GM21737 (cell line): ENCODE data around the gene SLC35F3.
"Not testable (repeated sequence)": the region's sequence is repeated elsewhere in the genome, so short reads cannot be mapped to it uniquely, and the experiment has no call there.

Source experiments
- ATAC-seq: cut with Tn5 transposase; IDR thresholded peaks from one replicate; pipeline ENCODE4 v1.9.1; 2021; ENCODE audit warnings: mild to moderate bottlenecking, moderate library complexity; ENCODE audit not compliant: unreplicated experiment

SLC35F3 gene

DNA sequence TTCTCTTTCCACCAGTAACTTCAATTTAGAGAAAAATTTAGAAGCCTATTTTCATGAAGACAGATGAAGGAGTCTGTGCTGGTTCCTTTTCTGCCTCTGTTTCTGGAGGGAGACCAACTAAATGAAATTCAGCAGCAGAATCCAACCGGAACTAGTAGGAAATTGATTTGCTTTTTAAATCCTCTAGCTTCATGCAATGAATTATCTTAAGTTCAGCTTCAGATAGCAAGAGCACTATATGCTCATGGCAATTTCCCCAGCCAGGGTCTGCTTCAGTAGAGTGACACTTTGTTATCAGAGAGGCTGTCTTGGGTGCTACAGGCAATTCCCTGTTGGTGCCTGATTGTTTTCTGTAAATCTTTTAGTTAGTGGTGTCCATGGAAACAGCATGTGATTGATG, 189.7 kb downstream of the SLC35F3 start:
- ATAC-seq: no peak

DNA sequence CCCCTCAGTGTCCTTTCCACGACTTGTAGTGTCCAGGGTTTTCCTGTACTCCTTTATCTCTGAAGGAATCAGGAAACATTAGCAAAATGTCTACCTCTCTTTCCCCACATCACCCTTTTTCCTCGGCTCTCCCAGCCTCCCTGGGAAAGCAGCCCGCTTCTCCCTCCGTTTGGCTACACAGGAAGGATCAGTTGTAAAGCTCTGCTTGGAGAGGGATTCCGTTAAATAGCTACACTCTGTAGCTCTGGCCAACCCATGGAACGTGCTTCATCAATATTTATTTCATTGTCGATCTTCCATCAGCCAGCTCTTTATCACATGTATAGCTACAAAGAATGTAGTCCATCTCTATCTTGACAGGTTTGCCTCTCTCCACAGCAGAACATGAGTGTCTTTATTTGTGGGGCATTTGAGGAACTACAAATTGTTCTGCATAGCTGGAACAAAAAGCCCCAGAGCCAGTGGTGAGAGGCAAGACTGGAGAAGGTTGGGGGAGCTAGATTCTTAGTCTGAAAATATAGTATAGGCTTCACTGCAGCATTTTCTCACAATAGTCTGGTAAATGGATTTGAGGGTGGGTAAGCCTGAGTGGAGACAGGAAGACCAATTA, 191.8 kb downstream of the SLC35F3 start:
- no peak for ATAC-seq

DNA sequence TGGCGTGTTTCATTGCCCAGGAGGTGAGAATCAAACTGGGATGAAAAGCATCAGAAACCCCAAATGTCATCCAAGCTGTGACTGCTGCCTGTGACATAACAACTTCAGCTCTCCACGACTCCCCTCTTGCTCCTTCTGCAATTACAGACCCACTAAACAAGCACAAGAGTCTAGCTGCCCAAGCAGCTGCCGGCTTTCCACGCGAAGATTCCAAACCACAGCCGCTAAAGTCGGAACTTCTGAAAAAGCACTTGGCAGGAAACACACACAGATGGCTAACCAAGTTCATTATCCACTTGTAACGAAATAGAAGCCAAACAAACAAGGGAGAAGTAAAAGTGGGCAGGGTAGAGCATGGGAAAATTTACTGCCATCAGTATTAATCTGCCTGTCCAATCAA, 198.1 kb downstream of the SLC35F3 start:
- no peak for ATAC-seq

DNA sequence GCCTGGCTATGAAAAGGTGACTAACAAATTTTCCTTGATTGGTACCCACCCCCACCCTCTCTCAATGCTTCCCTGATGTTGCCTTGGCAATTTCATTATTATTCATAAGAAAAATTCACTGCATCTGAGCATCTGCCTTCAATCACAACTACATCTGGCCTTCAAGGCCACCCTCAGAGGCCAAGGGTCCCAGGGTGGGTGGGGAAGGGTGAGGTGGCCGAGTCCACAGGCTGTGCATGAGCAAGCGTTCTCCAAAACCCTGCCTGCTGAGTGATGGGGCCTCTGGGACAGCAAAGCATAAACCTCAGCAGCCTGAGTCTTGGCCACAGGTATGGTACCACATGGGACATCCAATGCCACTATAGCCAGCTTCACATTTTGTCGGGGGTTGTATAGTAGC, 198.7 kb downstream of the SLC35F3 start:
- no peak for ATAC-seq

DNA sequence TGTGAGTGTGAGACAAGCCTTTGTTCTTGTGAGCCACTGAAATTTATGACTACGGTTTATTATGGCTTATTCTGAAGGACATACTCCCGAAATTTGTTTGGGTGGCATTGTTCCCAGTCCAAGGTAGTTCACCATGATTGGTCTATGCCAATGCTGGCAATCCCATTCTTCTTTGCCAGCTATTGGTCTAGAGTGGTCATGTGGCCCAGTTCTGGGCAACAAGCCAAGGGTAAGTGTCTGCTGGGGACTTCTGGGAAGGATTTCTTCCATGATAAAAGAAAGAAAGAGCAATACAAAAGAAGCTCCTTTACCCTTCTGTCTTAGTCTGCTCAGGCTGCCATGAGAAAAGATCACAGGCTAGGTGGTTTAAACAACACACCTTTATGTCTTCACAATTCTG, 201.6 kb downstream of the SLC35F3 start:
- no peak for ATAC-seq

DNA sequence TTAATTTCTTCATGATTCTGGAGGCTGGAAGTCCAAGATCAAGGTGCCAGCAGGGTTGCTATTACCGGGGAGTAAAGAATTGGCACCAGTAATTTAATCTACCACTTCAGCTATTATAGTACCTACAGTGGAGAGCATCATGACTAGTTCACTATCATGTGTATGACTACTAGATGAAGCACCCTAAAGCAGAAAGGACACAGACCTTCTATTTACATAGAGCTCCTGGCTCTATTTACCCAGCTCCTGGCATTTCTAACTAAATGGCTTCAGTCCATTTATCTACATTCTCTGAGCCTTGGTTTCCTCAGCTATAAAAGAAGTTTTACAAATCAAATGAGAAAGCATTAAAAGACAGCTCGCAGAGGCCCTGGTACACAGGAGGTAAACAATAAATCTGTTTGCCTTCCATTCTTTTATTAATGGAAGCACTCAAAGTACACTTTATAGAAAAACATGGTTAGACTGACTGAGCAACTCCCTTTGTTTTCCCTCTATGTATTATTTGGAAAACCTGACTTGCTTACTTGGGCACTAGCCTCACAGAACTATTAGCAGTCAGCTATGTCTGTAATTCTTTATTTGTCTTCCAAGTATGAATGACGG, 203.0 kb downstream of the SLC35F3 start:
- no peak for ATAC-seq

DNA sequence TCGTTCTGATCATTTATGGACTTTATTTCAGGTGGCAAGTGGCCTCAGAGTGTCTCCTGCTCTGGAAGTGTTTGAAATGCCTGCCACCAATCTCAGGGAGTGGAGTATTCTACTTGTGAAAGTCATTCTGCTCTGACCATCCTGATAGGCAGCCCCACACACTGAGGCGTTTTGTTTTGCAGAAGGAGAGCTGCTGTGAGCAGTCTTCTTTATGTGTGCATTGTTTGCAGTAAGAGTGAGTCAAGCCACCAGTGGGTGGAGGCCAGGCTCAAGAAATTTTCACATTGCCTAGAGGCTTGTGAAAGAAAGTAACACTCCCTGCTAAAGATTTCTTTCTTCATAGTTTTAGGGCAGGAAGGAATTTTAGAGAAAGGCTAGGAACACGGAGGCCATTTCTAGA, 204.4 kb downstream of the SLC35F3 start:
- ATAC-seq: no peak

DNA sequence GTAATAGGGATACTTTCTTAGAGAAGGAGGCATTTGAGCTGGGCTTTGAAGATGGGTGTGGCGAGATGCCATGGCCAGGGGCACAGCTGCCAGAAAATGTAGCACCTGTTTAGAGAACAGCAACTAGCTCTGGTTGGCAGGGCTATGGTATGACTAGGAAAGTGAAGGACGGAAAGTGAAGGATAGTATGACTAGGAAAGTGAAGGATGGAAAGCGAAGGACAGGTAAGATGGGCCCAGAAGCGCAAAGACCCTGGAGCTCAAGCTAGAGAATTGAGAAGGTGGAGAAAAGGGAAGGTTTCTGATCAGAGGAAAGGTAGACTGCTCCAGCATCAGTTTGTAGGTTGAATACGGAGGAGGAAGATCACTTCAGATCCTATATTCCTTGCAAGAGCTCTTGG, 205.4 kb downstream of the SLC35F3 start:
- ATAC-seq: no peak

DNA sequence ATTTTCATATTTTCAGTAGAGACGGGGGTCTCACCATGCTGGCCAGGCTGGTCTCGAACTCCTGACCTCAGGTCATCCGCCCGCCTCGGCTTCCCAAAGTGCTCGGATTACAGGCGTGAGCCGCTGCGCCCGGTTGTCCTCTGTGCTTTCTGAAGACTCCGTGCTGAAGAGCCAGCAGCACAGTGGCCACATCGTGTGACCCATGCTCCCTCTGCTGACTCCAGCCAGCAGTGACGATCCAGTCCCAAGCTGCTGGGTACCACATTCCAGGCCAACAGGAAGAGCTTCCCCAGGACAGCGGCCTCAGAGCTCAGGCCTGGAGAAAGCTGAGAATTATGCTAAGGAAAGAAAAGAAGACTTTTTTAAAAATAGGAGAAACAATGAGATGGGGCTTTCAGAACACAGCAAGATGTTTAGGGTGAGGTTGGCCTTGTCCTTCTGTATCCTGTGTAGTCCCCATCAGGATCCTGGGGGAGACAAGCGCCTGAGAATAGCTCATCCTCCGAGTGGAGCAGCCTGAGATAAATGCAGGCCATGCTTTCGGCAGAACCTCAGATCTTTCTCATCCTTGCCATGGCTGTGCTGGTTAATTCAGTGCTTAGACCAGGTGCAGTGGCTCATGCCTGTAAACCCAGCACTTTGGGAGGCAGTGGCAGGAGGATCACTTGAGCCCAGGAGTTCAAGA, 207.1 kb downstream of the SLC35F3 start:
- no peak for ATAC-seq

DNA sequence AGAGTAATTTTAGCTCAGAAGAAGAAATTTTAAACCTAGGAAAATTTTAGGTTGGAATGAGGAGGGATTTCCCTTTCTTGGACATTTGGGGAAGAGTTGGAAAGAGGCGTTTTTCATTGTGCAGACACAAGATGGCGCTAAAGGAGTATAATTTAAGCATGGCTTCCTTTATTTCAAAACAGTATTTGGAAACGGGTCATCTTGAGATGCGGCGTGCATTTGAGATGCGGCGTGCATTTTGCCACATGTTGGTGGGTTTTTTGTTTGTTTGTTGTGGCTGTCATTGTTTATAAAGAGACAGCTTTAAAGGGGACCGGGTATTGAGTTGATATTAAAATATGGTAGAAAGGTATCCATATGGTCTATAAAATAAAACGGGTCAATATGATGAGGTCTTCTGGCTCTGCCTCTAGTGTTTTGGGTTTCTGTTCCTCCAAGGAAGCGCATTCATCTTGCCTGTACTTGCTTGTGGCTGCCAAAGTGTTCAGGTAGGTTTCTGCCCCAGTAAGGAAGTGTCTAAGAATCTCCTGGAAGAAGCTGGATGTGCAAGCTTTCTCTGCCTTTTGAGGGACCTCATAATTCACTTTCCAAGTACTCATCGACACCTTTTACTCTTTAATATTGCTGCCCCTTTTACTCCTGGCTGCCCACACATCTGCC, 210.3 kb downstream of the SLC35F3 start:
- no peak for ATAC-seq

DNA sequence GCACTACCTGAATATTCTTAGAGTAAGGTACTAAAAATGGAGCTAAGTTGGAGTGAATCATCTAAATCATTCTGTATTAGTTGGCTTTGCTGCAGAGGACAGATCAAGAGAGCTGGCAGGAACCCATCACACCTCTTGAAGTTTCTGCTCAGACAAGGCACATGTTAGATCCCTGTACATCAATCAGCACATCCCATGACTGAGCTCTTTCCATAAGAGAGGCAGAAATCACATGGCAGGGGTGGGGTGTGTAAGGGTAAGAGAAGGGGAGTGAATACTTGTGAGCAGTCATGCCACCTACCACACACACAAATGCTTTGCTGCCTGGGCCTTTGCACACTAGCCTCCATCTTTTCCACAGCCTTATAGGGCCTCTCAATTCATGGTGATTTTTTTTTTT, 214.4 kb downstream of the SLC35F3 start:
- ATAC-seq: no peak

DNA sequence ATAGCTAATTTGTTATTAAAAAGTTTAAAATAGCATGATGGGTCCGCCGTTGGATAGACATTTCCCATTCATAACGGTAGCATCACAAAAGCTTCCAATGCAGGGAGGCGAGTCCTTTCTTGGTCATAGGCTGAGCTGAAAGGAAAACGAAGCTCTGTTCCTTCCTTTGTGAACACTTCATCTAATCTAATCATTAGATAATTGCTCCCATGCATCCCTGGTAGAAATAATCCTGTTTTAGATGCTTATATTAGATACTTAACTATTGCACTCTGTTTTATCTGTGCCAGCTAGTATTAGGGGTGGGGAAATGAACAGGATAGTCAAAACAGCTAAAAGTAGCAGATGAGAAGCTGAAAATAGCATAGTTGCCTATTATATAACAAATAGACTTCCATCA, 215.0 kb downstream of the SLC35F3 start:
- no peak for ATAC-seq

DNA sequence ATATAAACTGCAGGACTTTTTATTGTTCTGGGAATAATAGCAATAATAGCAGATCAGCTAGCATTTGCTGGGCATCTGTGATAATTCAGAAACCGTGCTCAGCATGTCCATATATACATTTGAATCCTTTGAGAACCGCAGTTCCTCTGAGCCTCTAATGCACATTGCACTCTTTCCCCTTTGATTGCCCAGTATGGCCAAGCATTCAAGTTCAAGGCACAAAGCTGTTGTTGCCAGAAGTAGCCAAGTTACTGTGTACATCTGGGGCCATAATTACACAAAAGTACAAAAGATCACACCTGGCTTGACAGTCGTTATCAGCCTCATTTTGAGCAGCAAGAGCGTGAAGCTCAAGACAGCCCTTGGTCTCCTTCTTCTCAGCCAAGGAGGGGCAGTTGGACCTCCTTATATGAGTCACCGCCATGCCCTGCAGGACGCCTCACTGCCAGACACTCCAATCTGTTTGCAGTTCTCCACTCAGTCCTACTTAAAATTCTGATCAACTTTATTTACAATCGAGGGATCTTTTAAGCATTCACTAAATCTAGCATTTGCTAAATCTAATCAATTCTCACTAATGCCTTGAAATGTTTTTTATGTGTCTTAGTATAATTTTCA, 216.0 kb downstream of the SLC35F3 start:
- no peak for ATAC-seq

DNA sequence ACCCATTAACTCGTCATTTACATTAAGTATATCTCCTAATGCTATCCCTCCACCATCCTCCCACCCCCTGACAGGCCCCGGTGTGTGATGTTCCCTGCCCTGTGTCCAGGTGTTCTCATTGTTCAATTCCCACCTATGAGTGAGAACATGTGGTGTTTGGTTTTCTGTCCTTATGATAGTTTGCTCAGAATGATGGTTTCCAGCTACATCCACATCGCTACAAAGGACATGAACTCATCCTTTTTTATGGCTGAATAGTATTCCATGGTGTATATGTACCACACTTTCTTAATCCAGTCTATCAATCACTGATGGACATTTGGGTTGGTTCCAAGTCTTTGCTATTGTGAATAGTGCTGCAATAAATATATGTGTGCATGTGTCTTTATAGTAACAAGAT, 217.2 kb downstream of the SLC35F3 start:
- not testable (repeated sequence) for ATAC-seq

DNA sequence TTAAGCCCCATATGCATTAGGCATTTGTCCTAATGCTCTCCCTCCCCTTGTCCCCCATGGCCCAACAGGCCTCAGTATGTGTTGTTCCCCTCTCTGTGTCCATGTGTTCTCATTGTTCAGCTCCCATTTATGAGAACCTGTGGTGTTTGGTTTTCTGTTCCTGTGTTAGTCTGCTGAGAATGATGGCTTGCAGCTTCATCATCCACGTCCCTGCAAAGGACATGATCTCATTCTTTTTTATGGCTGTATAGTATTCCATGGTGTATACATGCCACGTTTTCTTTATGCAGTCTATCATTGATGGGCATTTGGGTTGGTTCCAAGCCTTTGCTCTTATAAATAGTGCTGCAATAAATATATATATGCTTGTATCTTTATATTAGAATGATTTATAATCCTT, 218.1 kb downstream of the SLC35F3 start:
- not testable (repeated sequence) for ATAC-seq

DNA sequence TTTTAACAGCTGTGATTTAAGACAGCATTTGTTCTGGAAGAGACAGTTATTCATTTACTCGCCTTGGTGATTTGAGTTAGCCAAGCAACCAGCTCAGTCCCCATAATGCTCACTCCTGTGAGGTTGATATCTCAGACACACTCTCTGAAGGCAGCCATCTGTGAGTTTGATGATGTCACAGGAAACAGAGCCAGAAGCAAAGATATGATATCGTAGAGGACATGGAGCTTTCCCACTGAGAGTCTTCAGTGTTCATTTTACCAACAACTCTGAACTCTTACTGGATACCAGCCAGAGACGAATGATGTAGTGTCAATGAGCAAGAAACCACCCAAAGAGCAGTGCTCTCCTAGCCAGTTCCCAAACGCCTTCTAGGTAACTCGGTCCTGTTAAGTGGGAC, 219.4 kb downstream of the SLC35F3 start:
- no peak for ATAC-seq

DNA sequence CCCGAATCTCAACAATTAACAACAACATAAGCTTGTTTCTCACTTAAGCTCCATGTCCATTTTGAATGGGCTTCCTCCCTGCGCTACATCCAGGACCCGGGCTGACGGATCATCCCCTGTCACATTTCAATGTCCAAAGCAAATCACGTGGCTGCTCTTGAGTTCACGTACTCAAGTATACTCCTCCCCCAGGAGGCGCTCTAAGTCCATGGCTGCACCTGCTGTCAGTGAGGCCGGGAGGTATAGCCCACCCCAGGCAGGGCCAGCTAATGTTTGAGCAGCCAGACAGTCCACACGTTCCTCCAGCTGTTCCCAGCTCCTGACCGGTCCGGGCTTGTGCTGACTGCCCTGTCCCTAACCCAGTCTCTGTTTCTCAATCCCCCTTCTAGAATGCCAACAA, 220.8 kb downstream of the SLC35F3 start:
- no peak for ATAC-seq

DNA sequence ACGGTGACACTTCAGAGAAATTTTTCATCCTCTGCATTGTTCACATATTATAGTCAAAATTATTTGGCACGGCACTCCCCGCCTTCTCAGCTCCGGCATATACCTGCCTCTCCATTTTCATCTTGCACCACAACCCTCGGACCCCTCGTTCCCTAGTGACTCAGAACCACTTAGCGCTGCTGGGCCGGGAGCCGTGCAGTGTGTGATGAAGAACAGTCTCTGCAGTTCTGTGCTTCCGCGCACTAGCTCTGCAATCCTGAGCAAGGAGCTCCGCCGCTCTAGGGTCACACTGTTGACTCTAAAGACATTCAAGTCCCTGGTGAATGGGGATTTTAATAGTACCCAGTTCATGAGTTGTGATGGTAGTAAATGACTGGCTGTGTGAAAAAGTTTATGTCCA, 221.2 kb downstream of the SLC35F3 start:
- no peak for ATAC-seq

DNA sequence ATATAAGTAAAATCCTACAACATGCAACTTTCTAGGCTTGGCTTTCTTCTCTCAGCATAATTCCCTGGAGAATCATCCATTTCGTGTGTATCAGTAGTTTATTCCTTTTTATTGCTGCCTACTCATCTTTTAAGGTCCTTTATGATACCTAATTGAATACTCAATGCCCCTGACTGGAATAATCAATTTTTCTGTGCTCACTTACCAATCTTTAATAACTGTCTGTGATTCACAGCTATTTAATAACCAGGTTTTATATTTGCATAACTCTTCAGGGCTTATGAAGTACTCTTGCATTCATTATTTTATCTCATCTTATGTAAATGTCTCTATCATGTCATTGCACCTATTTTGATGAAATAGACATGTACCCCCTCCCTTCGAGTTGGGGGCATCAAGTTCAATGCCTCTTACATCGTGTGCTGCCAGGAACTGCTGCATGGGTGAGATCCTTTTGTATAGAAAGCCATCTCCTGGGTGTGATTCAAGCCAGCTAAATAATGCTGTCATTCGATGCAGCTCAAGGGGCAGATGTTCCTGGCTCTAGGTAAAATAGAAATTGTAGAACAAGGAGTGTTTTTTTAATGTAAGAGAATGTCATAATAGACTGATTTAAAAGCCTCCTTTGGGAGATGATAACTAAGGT, 222.7 kb downstream of the SLC35F3 start:
- ATAC-seq: no peak

DNA sequence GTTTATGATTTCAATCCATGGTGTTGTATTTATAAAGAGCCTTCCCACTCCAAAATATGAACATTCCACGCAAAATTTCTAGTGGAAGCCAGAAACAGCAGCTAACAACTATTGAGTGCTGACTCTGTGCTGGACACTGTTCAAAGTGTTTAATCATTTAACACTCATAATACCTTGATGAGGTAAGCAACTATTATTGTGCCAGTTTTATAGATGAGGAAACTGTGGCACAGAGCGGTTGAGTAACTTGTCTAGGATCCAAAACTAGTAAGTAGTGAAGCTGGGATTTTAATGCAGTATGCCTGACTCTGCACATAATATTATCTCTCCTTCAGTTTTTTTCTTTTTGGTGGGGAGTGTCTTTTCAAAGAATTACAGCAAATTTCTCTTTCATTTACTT, 228.3 kb downstream of the SLC35F3 start:
- ATAC-seq: no peak

DNA sequence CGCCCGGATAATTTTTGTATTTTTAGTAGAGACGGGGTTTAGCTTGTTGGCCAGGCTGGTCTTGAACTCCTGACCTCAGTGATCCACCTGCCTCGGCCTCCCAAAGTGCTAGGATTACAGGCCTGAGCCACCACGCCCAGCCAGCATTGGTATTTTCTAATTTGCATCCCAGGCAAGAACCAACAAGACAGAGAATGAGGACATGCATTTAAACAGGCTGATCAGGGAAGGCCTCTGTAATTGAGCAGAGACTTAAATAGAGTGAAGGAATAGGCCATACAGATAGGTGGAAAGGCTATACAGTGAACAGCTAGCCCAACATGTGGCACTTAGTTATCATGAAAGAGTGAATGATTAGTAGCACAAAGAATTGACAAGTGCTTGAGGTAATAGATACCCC, 230.4 kb downstream of the SLC35F3 start:
- no peak for ATAC-seq
